HG03342 (cell line): ENCODE measurements around the gene HMGCR.

Experiments used
- ATAC-seq: cut with Tn5 transposase; IDR thresholded peaks from one replicate; pipeline ENCODE4 v1.9.1; 2021; ENCODE audit warnings: mild to moderate bottlenecking, moderate library complexity; ENCODE audit not compliant: unreplicated experiment

The HMGCR gene

DNA sequence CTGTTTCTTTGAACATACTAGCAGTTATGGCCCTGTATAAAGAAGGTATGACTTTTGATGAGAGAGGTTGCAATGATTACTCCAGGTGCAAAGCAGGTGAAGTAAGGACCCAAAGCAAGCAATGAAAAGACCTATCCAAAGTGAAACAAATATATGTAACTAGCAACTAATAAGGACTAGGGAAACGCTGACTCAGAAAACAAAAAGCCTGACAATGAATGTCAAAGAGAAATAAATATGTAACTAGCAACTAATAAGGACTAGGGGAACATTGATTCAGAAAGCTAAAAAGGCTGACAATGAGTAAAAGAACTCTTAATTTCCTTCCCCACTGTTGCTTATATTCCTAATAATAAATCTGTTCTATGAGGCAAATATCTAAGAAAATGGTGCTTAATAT lies 43.1 kb downstream of the HMGCR start:
- ATAC-seq: no peak

DNA sequence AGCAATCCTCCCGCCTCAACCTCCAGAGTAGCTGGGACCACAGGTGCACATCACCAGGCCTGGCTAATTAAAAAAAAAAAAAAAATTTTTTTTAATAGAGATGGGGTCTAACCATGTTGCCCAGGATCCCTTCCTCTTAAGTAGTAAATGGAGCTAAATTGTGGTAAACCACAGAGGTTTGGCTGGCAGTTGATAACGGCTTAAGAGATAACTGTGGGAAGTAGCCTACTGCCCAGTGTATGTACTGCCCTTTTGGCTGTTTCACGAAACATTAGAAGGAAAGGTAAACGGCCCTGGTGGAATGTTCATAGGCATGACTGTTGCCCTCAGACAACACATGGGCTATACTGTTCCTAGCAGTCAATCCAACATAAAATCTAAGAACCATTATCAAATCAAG lies 44.4 kb downstream of the HMGCR start:
- no peak for ATAC-seq

DNA sequence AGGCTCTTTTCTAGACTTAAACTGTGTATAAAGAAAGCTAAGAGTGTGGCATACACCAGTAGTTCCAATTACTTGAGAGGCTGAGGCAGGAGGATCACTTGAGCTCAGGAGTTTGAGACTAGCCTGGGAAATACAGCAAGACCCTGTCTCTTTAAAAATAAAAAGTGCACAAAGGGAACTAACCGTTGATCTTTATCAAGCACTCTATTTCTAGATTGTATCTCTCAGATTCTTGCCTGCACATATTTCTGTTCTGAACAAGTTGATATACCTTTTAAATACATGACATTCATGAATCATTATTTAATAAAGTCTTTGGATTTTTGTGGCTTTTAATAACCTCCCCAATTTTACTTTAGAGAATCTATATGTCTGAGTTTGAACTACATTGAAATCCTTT lies 47.2 kb downstream of the HMGCR start:
- ATAC-seq: no peak

DNA sequence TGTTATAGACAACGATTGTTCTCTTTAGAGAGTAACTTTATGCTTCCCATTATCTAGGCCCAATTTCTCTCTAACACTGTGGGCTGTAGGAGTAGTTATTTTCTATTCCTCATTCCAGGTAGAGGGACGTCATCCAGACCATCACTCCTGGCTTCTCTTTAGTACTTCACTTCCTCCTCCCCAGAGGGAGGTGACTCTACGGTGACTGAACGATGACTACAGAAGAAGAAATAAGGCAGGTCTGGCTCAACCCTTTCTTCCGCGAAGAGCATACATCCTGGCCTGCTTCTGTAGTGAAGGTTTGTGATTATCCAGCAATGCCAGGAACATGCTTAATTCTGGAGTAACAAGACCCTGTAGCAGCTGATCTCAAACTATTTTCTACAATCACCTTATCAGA lies 50.8 kb downstream of the HMGCR start:
- no peak for ATAC-seq

DNA sequence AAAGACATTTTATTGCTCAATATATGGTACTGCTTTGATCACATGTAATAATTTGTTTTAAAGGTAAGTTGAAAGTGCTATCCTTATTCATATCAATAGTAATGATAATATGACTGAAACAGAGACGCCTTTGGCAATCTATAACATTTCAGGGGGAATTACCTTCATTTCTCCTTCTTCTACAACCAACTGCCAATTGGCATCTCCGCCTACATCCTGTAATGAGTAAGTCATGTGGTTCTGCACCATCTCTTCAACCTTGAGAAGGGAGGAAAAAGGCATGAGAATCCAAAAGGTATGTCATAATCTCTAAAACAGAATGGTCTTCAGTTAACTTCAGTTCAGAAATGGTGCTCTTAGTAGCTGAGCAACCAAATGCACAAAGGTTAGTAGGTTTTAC lies 52.4 kb downstream of the HMGCR start:
- no peak for ATAC-seq

DNA sequence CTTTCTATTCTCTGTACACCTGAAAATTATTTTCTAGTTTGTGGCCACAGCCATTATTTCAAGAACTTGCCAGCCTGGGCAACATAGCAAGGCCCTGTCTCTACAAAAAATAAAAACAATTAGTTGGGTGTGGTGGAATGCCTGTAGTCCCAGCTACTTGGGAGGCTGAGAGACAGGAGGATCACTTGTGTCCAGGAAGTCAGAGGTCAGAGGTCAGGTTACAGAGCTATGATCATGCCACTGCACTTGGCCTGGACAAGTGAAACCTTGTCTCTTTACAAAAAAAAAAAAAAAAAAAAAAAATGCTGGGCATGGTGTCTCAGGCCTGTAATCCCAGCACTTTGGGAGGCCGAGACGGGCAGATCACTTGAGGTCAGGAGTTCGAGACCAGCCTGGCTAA lies 58.3 kb downstream of the HMGCR start:
- no peak for ATAC-seq

DNA sequence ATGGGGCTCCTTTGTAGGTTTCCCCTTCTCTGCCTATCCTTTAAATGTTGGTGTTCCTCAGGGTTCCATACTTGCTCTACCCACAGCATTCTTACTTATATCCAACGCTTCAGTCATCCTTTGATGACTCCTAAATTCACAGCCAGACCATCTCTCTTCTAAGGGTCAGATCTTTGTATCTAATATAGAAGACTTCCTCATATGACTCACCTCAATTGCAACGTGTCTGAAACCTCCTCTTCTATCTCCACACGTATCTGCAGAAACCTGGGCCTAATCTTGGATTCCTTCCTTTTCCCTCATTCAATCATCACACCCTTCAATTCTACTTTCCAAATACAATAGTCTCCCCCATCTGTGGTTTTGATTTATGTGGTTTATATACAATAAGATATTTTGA lies 68.3 kb downstream of the HMGCR start:
- ATAC-seq: no peak
